Endothelial cell of coronary artery (primary cell): ENCODE data around the gene CD38. TPM values are rescaled to one million over a fixed set of nuclear protein-coding genes. Genes with fewer than 3 reads are reported as not detected.

Experiments used
- total RNA-seq: library from RNA; depleted of rRNA; stranded (reverse); fragments of >200 nt; gene quantifications from 2 replicates; pipeline ENCODE4 v1.2.3, GENCODE V29; 2014

Gene CD38
- 0.09 TPM in 2 replicates for total RNA-seq

GRCh38 chr4:15778289-15779241, at the start of gene CD38:
CD38 (plus strand) TSS chr4:15778328; CDS start chr4:15778415, 87 bp downstream.

Other genes with a start within 250 kb of the CD38 start
- gene FBXL5, start 123.0 kb upstream of the CD38 start, total RNA-seq, result 58.4 and 73.9 TPM in 2 replicates
- 12.6 and 13.0 TPM in 2 replicates for gene FAM200B, start 96.5 kb upstream of the CD38 start, total RNA-seq
- gene BST1, start 75.3 kb upstream of the CD38 start, total RNA-seq, result 7.8 and 13.3 TPM in 2 replicates
- gene FGFBP1, start 160.4 kb downstream of the CD38 start, total RNA-seq, result not detected in 2 replicates
- gene FGFBP2, start 184.8 kb downstream of the CD38 start, total RNA-seq, result not detected in 2 replicates